Body of pancreas (tissue), 4 donors: ENCODE data around the gene SNRNP25. TPM values are rescaled to one million over a fixed set of nuclear protein-coding genes. Genes with fewer than 3 reads are reported as not detected.

ENCODE experiments used
- ATAC-seq: fragments of 150-250 bp; one replicate; pipeline ENCODE4 v1.9.1; 2016
- DNase-seq, 4 donors: peaks; one replicate each; pipeline ENCODE4 v3.0.0-alpha.2; 2019
- H3K27ac ChIP-seq, 4 donors: fragments of 200-600 bp; sonication (generic); 1 replicate in 3 of 4; 2 replicates in 1 of 4; pipeline versions ENCODE4 v1.5.1 to v1.6.1; 2016 to 2019; ENCODE audit warnings: mild to moderate bottlenecking in 1 of 4, mixed read lengths in 1 of 4, moderate library complexity in 1 of 4
- H3K27me3 ChIP-seq, 2 donors: fragments of 200-600 bp; sonication (generic); one replicate each; pipeline ENCODE4 v1.6.0; 2016; ENCODE audit warnings: mild to moderate bottlenecking in 1 of 2
- H3K36me3 ChIP-seq, 2 donors: fragments of 200-600 bp; sonication (generic); replicated peaks in 1 of 2; 2 replicates each; pipeline ENCODE4 v1.5.1; 2016; ENCODE audit warnings: low read depth in 2 of 2; ENCODE audit not compliant: insufficient read depth in 1 of 2
- H3K4me1 ChIP-seq: fragments of 200-600 bp; sonication (generic); one replicate; pipeline ENCODE4 v1.6.0; 2016
- H3K4me3 ChIP-seq, 2 donors: fragments of 200-600 bp; sonication (generic); 1 replicate in 1 of 2; 2 replicates in 1 of 2; pipeline ENCODE4 v1.5.1; 2016 to 2019
- H3K9me3 ChIP-seq, 3 donors: fragments of 200-600 bp; sonication (generic); 1 replicate in 2 of 3; 2 replicates in 1 of 3; pipeline ENCODE4 v1.5.1; 2016
- CTCF ChIP-seq, 7 experiments: fragments of 450-650 bp in 4 of 7; fragments of 200-600 bp in 3 of 7; sonication (generic) in 3 of 7; IDR thresholded peaks; one replicate each; pipeline ENCODE4 v1.5.1; 2016 to 2019; ENCODE audit warnings: antibody characterized with exemption in 7 of 7
- POLR2A ChIP-seq, 3 donors: fragments of 450-650 bp; IDR thresholded peaks; one replicate each; pipeline ENCODE4 v1.6.1; 2016; ENCODE audit warnings: antibody characterized with exemption in 3 of 3, mild to moderate bottlenecking in 2 of 3
- WGBS, 2 donors: methylation state at CpG; one replicate each; pipeline ENCODE4 v1.1.5; 2017; 5-methylcytosine and 5-hydroxymethylcytosine counted together
- intact Hi-C: fragments of 100-400 bp; cut with DNase I; formaldehyde crosslinking; loops from one replicate; pipeline ENCODE4 v1.15.1; 2023
- total RNA-seq, 2 donors: library from RNA; depleted of rRNA; stranded (reverse); fragments of >200 nt; gene quantifications; one replicate each; pipeline ENCODE4 v1.1.0, GENCODE V29; 2016

The SNRNP25 gene
- total RNA-seq, 2 donors from 2014 or later, result 13.2 to 13.5 TPM

GRCh38 chr16:76535-77272 is 23.1 kb downstream of the SNRNP25 start:
- no peak overlapping the region for H3K4me3 ChIP-seq
- H3K9me3 ChIP-seq, result no peaks in the 10 kb centered on the region
- 18 to 24% methylated on average over 5 to 13 of the region's 13 CpGs for WGBS, 2 donors
- H3K27me3 ChIP-seq, result no peaks in the 10 kb centered on the region
- no peak for ATAC-seq
- peaks cover 39% of the 10 kb centered on the region for H3K4me1 ChIP-seq
- peak overlapping the region; percentile 37 to 87 (median 76) for H3K27ac ChIP-seq
- no peaks in the 10 kb centered on the region for H3K36me3 ChIP-seq
- TF ChIP-seq CTCF (IDR thresholded peaks at IDR 0.05), result no peak
- no peak for TF ChIP-seq POLR2A (IDR thresholded peaks at IDR 0.05)
- peak in 3 of 4 donors; percentile 55 to 69 (median 62) for DNase-seq
- intact Hi-C loops, result no loop called here

- Histone ChIP-seq H3K9me3 (no peaks in the 10 kb centered on the region), H3K36me3 (no peaks in the 10 kb centered on the region), H3K27me3 (no peaks in the 10 kb centered on the region), H3K4me1 (peaks cover 38% of the 10 kb centered on the region), H3K4me3 (peak overlapping the region in 1 of 2 donors; percentile 56), H3K27ac (peak overlapping the region; percentile 37 to 87 (median 76))
- DNase-seq (peak in 3 of 4 donors; percentile 40 to 43 (median 42)), ATAC-seq (peak; percentile 8)
- 41% methylated on average over 30 of the region's 31 CpGs; no CpG with 5 or more reads in 1 of the 2 donors for WGBS, 2 donors
- intact Hi-C loops, result no loop called here
- TF ChIP-seq CTCF (IDR thresholded peaks at IDR 0.05) (no peak), POLR2A (IDR thresholded peaks at IDR 0.05) (no peak)
Measured at GRCh38 chr16:77273-77806, 23.7 kb downstream of the SNRNP25 start.

- 1% methylated on average over 59 of the region's 83 CpGs; no CpG with 5 or more reads in 1 of the 2 donors for WGBS, 2 donors
- intact Hi-C loops, result no loop called here
- ATAC-seq, result peak; percentile 81
- no peaks in the 10 kb centered on the region for H3K9me3 ChIP-seq
- peaks cover 33% of the 10 kb centered on the region for H3K4me1 ChIP-seq
- peak within 1 kb of the TSS; percentile 56 to 74 for H3K4me3 ChIP-seq
- no peak for TF ChIP-seq CTCF (IDR thresholded peaks at IDR 0.05)
- TF ChIP-seq POLR2A (IDR thresholded peaks at IDR 0.05), result peak; percentile 37 to 59 (median 38)
- no peaks in the 10 kb centered on the region for H3K27me3 ChIP-seq
- peak; percentile 81 to 88 (median 86) for DNase-seq
- H3K36me3 ChIP-seq, result no peaks in the 10 kb centered on the region
- peak within 1 kb of the TSS; percentile 37 to 87 (median 76) for H3K27ac ChIP-seq
Measured at GRCh38 chr16:77807-78443, 24.3 kb downstream of the SNRNP25 start, which contains the start of gene MPG. Gene MPG, plus strand, starts transcription at chr16:78225. Its CDS starts 85 bp downstream, at chr16:78310.

GRCh38 chr16:78444-79150 is 25.0 kb downstream of the SNRNP25 start:
- peak; percentile 64 for ATAC-seq
- peak; percentile 40 to 59 (median 50) for DNase-seq
- TF ChIP-seq POLR2A (IDR thresholded peaks at IDR 0.05), result peak in 1 of 3 donors; percentile 26
- no peak for TF ChIP-seq CTCF (IDR thresholded peaks at IDR 0.05)

More at GRCh38 chr16:78444-79150, 25.0 kb downstream of the SNRNP25 start:
- Histone ChIP-seq H3K27me3 (no peaks in the 10 kb centered on the region), H3K4me1 (peaks cover 29% of the 10 kb centered on the region), H3K36me3 (no peaks in the 10 kb centered on the region), H3K9me3 (no peaks in the 10 kb centered on the region), H3K27ac (peak overlapping the region; percentile 37 to 87 (median 76)), H3K4me3 (peak overlapping the region; percentile 56 to 74)
- intact Hi-C loops, result no loop called here
- WGBS, 2 donors, result 3 to 4% methylated on average over 19 to 35 of the region's 36 CpGs
